NCI-H128 (cell line): ENCODE data around the gene NT5C3B.
A peak's percentile ranks its signal among the peaks of the same experiment; 100 is the strongest.

Experiments used
- DNase-seq: peaks from one replicate; lab custom pipeline; 2025; ENCODE audit not compliant: unreplicated experiment; lab: John Stamatoyannopoulos, UW

Gene NT5C3B

GRCh38 chr17:41811549-41812380 is 24.3 kb downstream of the NT5C3B start, which contains the start of gene P3H4:
Gene P3H4 (minus strand): TSS chr17:41811949. CDS start chr17:41811915, 34 bp downstream.
- peak; percentile 44 for DNase-seq

GRCh38 chr17:41810659-41811548 is 25.1 kb downstream of the NT5C3B start:
- DNase-seq: no peak

- no peak for DNase-seq
Measured at GRCh38 chr17:41806685-41807445, 29.2 kb downstream of the NT5C3B start.

GRCh38 chr17:41803049-41804020 is 32.7 kb downstream of the NT5C3B start:
- DNase-seq: no peak

- DNase-seq: peak; percentile 4
Measured at GRCh38 chr17:41801374-41802271, 34.4 kb downstream of the NT5C3B start.

- no peak for DNase-seq
Measured at GRCh38 chr17:41800601-41801373, 35.2 kb downstream of the NT5C3B start.

GRCh38 chr17:41799366-41799765 is 36.7 kb downstream of the NT5C3B start:
- no peak for DNase-seq

- DNase-seq: no peak
Measured at GRCh38 chr17:41797377-41797776, 38.7 kb downstream of the NT5C3B start.

- no peak for DNase-seq
Measured at GRCh38 chr17:41796121-41796895, 39.7 kb downstream of the NT5C3B start.

GRCh38 chr17:41794540-41794975 is 41.5 kb downstream of the NT5C3B start:
- DNase-seq: no peak

- DNase-seq: no peak
Measured at GRCh38 chr17:41793784-41794539, 42.1 kb downstream of the NT5C3B start.

GRCh38 chr17:41792845-41793783 is 42.9 kb downstream of the NT5C3B start:
- no peak for DNase-seq

- no peak for DNase-seq
Measured at GRCh38 chr17:41787021-41787418, 49.0 kb downstream of the NT5C3B start.

GRCh38 chr17:41786227-41787020 is 49.6 kb downstream of the NT5C3B start, which contains the start of gene JUP:
Gene JUP (minus strand): TSS chr17:41786711. CDS start chr17:41771854, 14,857 bp downstream.
- peak; percentile 96 for DNase-seq

- peak; percentile 16 for DNase-seq
Measured at GRCh38 chr17:41785859-41786226, 50.2 kb downstream of the NT5C3B start.
